Body of pancreas (tissue), 4 donors: Measurements from ENCODE around the gene DUSP28. TPM values are rescaled to one million over a fixed set of nuclear protein-coding genes. Genes with fewer than 3 reads are reported as not detected.

ENCODE experiments used
- ATAC-seq: fragments of 150-250 bp; one replicate; pipeline ENCODE4 v1.9.1; 2016
- DNase-seq, 4 donors: peaks; one replicate each; pipeline ENCODE4 v3.0.0-alpha.2; 2019
- H3K27ac ChIP-seq, 4 donors: fragments of 200-600 bp; sonication (generic); 1 replicate in 3 of 4; 2 replicates in 1 of 4; pipeline versions ENCODE4 v1.5.1 to v1.6.1; 2016 to 2019; ENCODE audit warnings: mild to moderate bottlenecking in 1 of 4, mixed read lengths in 1 of 4, moderate library complexity in 1 of 4
- H3K27me3 ChIP-seq, 2 donors: fragments of 200-600 bp; sonication (generic); one replicate each; pipeline ENCODE4 v1.6.0; 2016; ENCODE audit warnings: mild to moderate bottlenecking in 1 of 2
- H3K36me3 ChIP-seq, 2 donors: fragments of 200-600 bp; sonication (generic); replicated peaks in 1 of 2; 2 replicates each; pipeline ENCODE4 v1.5.1; 2016; ENCODE audit warnings: low read depth in 2 of 2; ENCODE audit not compliant: insufficient read depth in 1 of 2
- H3K4me1 ChIP-seq: fragments of 200-600 bp; sonication (generic); one replicate; pipeline ENCODE4 v1.6.0; 2016
- H3K4me3 ChIP-seq, 2 donors: fragments of 200-600 bp; sonication (generic); 1 replicate in 1 of 2; 2 replicates in 1 of 2; pipeline ENCODE4 v1.5.1; 2016 to 2019
- H3K9me3 ChIP-seq, 3 donors: fragments of 200-600 bp; sonication (generic); 1 replicate in 2 of 3; 2 replicates in 1 of 3; pipeline ENCODE4 v1.5.1; 2016
- CTCF ChIP-seq, 7 experiments: fragments of 450-650 bp in 4 of 7; fragments of 200-600 bp in 3 of 7; sonication (generic) in 3 of 7; IDR thresholded peaks; one replicate each; pipeline ENCODE4 v1.5.1; 2016 to 2019; ENCODE audit warnings: antibody characterized with exemption in 7 of 7
- POLR2A ChIP-seq, 3 donors: fragments of 450-650 bp; IDR thresholded peaks; one replicate each; pipeline ENCODE4 v1.6.1; 2016; ENCODE audit warnings: antibody characterized with exemption in 3 of 3, mild to moderate bottlenecking in 2 of 3
- WGBS, 2 donors: methylation state at CpG; one replicate each; pipeline ENCODE4 v1.1.5; 2017; 5-methylcytosine and 5-hydroxymethylcytosine counted together
- intact Hi-C: fragments of 100-400 bp; cut with DNase I; formaldehyde crosslinking; loops from one replicate; pipeline ENCODE4 v1.15.1; 2023
- total RNA-seq, 2 donors: library from RNA; depleted of rRNA; stranded (reverse); fragments of >200 nt; gene quantifications; one replicate each; pipeline ENCODE4 v1.1.0, GENCODE V29; 2016

DUSP28 gene
- total RNA-seq, 2 donors from 2014 or later = 4.7 to 6.6 TPM

- no peak overlapping the region for H3K27ac ChIP-seq
- intact Hi-C loops = no loop called here
- peaks cover 59% of the 10 kb centered on the region for H3K4me1 ChIP-seq
- H3K4me3 ChIP-seq = no peak overlapping the region
- no peak for TF ChIP-seq CTCF (IDR thresholded peaks at IDR 0.05)
- no peak for TF ChIP-seq POLR2A (IDR thresholded peaks at IDR 0.05)
- ATAC-seq (no peak), DNase-seq (no peak)
- WGBS, 2 donors = 85 to 86% methylated on average over 12 of the region's 12 CpGs
- H3K27me3 ChIP-seq = no peaks in the 10 kb centered on the region
- no peaks in the 10 kb centered on the region for H3K36me3 ChIP-seq
- H3K9me3 ChIP-seq = no peaks in the 10 kb centered on the region
These were observed 3.9 kb downstream of the DUSP28 start for GRCh38 chr2:240563951-240564560.

- H3K4me1 ChIP-seq = peaks cover 57% of the 10 kb centered on the region
- 74 to 82% methylated on average over 10 of the region's 10 CpGs for WGBS, 2 donors
- ATAC-seq (no peak), DNase-seq (no peak)
- intact Hi-C loops = no loop called here
- no peaks in the 10 kb centered on the region for H3K9me3 ChIP-seq
- peak overlapping the region; percentile 85 to 94 (median 93) for H3K27ac ChIP-seq
- H3K4me3 ChIP-seq = no peak overlapping the region
- TF ChIP-seq POLR2A (IDR thresholded peaks at IDR 0.05) = no peak
- TF ChIP-seq CTCF (IDR thresholded peaks at IDR 0.05) = no peak
- H3K27me3 ChIP-seq = no peaks in the 10 kb centered on the region
- no peaks in the 10 kb centered on the region for H3K36me3 ChIP-seq
These were observed 4.6 kb downstream of the DUSP28 start for GRCh38 chr2:240564561-240565332.

GRCh38 chr2:240565333-240566202 lies 5.4 kb downstream of the DUSP28 start:
- intact Hi-C loops = no loop called here
- Histone ChIP-seq H3K36me3 (no peaks in the 10 kb centered on the region), H3K4me1 (peaks cover 61% of the 10 kb centered on the region), H3K4me3 (no peak overlapping the region), H3K27me3 (no peaks in the 10 kb centered on the region), H3K27ac (peak overlapping the region; percentile 85 to 94 (median 93)), H3K9me3 (no peaks in the 10 kb centered on the region)
- 36 to 38% methylated on average over 18 to 25 of the region's 26 CpGs for WGBS, 2 donors
- peak; percentile 74 to 89 (median 80) for DNase-seq
- TF ChIP-seq POLR2A (IDR thresholded peaks at IDR 0.05) (peak in 2 of 3 donors; percentile 44 to 62), CTCF (IDR thresholded peaks at IDR 0.05) (no peak)
- peak; percentile 14 for ATAC-seq

- ATAC-seq (peak; percentile 72), DNase-seq (peak; percentile 94 to 97 (median 96))
- H3K9me3 ChIP-seq = no peaks in the 10 kb centered on the region
- peak overlapping the region; percentile 90 to 94 (median 93) for H3K27ac ChIP-seq
- 6 to 18% methylated on average over 6 to 36 of the region's 53 CpGs for WGBS, 2 donors
- H3K4me1 ChIP-seq = peaks cover 67% of the 10 kb centered on the region
- intact Hi-C loops = no loop called here
- no peaks in the 10 kb centered on the region for H3K27me3 ChIP-seq
- H3K4me3 ChIP-seq = no peak overlapping the region
- no peaks in the 10 kb centered on the region for H3K36me3 ChIP-seq
- TF ChIP-seq POLR2A (IDR thresholded peaks at IDR 0.05) (peak; percentile 62 to 72 (median 66)), CTCF (IDR thresholded peaks at IDR 0.05) (peak; percentile 69 to 99 (median 78))
These were observed 6.3 kb downstream of the DUSP28 start for GRCh38 chr2:240566203-240567136.
